ENCODE results near the gene ARHGAP26.

ARHGAP26 gene

DNA sequence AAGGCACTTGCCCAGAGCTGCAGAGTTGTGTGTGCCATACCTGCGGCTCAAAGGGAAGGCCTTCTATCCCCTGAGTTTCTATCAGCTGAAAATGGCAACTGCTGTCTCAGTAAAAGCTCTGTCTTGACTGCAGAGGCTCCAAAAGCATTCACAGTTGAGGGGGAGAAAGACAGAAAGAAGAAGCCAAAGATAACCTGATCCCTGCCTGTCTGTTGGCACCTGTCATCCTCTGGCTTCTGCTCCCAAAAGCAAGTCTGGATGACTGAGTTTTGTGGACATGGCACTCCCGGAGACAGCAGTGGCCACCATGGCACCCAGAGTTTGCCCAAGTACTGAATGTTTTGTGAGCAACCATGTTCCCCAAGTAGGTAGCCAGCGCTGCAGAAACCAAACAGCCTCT is 456.7 kb downstream of the ARHGAP26 start:
- Histone ChIP-seq H3K27me3 (peaks cover 6% of the 10 kb centered on the region), H3K36me3 (peaks cover 26% of the 10 kb centered on the region), H3K27ac (peak overlapping the region; percentile 21), H3K4me3 (ENCODE audit: low read depth in 1 of 2, low read length in 1 of 2) (no peak overlapping the region), H3K9me3 (no peaks in the 10 kb centered on the region), H3K4me1 (ENCODE audit: control insufficient read depth in 1 of 2, insufficient read depth in 1 of 2, low read depth in 1 of 2, low read length in 1 of 2) (peaks cover 9 to 16% of the 10 kb centered on the region in 2 experiments)
- TF ChIP-seq, protein P1, sequence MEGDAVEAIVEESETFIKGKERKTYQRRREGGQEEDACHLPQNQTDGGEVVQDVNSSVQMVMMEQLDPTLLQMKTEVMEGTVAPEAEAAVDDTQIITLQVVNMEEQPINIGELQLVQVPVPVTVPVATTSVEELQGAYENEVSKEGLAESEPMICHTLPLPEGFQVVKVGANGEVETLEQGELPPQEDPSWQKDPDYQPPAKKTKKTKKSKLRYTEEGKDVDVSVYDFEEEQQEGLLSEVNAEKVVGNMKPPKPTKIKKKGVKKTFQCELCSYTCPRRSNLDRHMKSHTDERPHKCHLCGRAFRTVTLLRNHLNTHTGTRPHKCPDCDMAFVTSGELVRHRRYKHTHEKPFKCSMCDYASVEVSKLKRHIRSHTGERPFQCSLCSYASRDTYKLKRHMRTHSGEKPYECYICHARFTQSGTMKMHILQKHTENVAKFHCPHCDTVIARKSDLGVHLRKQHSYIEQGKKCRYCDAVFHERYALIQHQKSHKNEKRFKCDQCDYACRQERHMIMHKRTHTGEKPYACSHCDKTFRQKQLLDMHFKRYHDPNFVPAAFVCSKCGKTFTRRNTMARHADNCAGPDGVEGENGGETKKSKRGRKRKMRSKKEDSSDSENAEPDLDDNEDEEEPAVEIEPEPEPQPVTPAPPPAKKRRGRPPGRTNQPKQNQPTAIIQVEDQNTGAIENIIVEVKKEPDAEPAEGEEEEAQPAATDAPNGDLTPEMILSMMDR (IDR thresholded peaks at IDR 0.05) = no peak

DNA sequence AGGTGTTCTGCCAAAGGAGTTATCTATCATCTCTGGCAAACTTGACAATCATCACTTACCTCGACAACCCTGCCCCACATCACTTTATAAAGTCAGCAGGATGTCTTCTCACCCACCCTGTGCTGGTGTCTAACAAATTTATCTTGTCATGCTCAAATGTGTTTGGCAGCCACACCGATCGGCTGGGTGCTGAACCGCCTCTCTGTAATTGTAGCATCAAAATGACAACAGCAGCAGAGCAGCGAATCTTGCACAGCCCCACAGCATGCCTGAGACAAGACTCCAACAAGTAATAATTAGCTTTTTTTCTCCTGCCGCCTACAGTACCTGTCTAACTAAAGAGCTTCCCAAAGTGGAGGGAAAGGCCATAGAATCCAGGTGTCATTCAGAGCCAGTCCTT is 457.1 kb downstream of the ARHGAP26 start:
- Histone ChIP-seq H3K9me3 (no peaks in the 10 kb centered on the region), H3K36me3 (peaks cover 25% of the 10 kb centered on the region), H3K4me3 (ENCODE audit: low read depth in 1 of 2, low read length in 1 of 2) (no peak overlapping the region), H3K27ac (peak overlapping the region; percentile 21), H3K27me3 (peaks cover 6% of the 10 kb centered on the region), H3K4me1 (ENCODE audit: control insufficient read depth in 1 of 2, insufficient read depth in 1 of 2, low read depth in 1 of 2, low read length in 1 of 2) (peaks cover 6 to 12% of the 10 kb centered on the region in 2 experiments)
- TF ChIP-seq, protein P1 (IDR thresholded peaks at IDR 0.05) = no peak

DNA sequence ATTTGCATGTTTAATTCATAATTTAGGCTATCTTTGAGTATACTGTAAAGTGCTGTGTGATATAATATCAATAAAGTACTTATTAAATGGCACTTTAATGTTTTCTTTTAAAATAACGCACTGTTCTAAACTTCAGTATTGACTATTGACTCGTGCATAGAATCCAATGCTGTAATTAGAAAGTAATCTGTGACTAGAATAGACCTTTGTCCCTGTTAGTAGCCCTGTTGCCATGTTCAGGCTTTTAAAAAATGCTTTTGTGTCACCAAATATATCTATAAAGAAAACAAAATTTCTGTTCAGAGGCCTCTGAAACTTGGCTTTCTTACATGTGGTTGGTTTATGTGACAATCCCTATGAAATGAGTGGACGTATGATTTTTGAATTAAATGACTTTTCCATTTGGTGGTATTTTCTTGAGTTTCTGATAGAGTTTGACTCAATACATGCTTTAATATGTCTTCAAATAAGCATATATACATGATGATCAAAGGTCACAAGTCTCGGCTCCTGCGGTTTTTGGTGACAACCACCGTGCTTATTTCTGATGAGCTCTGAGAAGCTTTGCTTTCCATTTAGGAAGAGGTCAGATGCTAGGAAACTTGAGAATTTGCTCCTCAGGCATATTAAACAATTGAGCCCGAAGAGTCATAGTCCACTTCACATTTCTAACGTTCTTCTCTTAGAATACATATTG is 458.6 kb downstream of the ARHGAP26 start:
- H3K27ac ChIP-seq = no peak overlapping the region
- peaks cover 6% of the 10 kb centered on the region for H3K27me3 ChIP-seq
- H3K36me3 ChIP-seq = peaks cover 11% of the 10 kb centered on the region
- H3K4me1 ChIP-seq (ENCODE audit: control insufficient read depth in 1 of 2, insufficient read depth in 1 of 2, low read depth in 1 of 2, low read length in 1 of 2) = peaks cover 0 to 4% of the 10 kb centered on the region in 2 experiments
- no peak overlapping the region for H3K4me3 ChIP-seq (ENCODE audit: low read depth in 1 of 2, low read length in 1 of 2)
- TF ChIP-seq, protein P1 (IDR thresholded peaks at IDR 0.05) = no peak
- H3K9me3 ChIP-seq = no peaks in the 10 kb centered on the region

DNA sequence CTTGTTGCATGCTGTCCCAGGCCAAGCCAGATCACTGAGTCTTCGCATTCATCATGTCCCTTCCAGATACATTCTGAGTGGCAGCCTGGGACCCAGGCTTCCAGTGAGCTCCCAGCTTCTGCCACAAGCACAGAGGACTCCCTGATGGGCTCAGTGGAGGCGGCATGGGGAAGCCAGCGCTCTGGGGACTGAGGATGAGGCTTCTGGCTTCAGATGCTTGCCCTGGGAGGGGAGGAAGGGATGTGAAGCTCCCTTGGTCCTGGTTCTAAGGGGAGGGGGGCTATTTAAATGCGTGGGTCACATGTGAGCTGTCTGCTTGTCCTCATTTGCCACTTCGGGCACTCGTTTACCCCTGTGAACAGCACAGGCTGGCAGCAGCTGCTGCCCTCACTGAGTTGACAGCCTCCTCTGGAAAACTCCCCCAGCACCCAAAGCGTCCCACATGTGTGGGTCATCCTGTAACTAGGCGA is 459.3 kb downstream of the ARHGAP26 start:
- peaks cover 0 to 4% of the 10 kb centered on the region in 2 experiments for H3K4me1 ChIP-seq (ENCODE audit: control insufficient read depth in 1 of 2, insufficient read depth in 1 of 2, low read depth in 1 of 2, low read length in 1 of 2)
- no peaks in the 10 kb centered on the region for H3K9me3 ChIP-seq
- H3K27me3 ChIP-seq = peaks cover 6% of the 10 kb centered on the region
- H3K36me3 ChIP-seq = peaks cover 5% of the 10 kb centered on the region
- no peak overlapping the region for H3K4me3 ChIP-seq (ENCODE audit: low read depth in 1 of 2, low read length in 1 of 2)
- no peak overlapping the region for H3K27ac ChIP-seq
- TF ChIP-seq, protein P1 (IDR thresholded peaks at IDR 0.05) = no peak

DNA sequence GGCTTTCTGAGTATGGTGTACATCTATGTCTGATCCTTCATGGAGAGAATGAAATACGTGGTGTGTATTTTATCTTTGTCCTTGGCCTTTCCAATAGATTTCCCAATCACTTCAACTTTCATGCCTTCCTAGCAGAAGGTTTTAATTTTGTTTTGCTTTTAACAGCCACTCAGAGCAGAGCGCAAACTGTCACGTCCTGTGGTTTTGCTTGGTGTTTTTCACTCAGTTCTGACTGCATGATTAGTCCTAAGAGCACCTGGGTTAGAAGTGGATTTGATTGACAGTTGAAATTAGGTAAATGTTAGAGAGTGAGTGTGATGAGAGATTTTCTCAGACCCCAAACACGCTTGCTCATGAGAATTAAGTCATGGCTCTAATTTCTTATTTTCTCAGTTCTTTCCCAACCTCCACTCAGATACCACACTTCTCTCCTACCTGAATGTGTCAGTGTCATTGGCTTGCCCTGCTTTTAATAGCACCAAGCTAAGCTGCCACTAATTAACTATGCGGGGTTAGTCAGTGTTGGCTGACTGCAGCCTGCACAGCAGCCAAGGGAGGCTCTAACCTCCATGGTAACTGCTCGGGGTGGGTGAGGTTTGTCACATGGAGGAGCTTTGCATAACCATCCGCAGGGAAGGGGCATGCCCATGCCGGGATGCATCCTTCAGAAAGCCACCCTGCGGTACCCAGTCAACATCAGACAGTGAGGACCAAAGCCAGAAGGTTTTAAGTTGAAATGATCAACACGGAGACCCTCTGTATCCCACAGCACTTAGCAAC is 459.9 kb downstream of the ARHGAP26 start:
- Histone ChIP-seq H3K4me3 (ENCODE audit: low read depth in 1 of 2, low read length in 1 of 2) (no peak overlapping the region), H3K9me3 (no peaks in the 10 kb centered on the region), H3K27me3 (peaks cover 6% of the 10 kb centered on the region), H3K4me1 (ENCODE audit: control insufficient read depth in 1 of 2, insufficient read depth in 1 of 2, low read depth in 1 of 2, low read length in 1 of 2) (peaks cover 0 to 4% of the 10 kb centered on the region in 2 experiments), H3K27ac (no peak overlapping the region), H3K36me3 (peaks cover 5% of the 10 kb centered on the region)
- TF ChIP-seq, protein P1 (IDR thresholded peaks at IDR 0.05) = no peak

Data from neutrophil (primary cell).